Measurements from ENCODE around the gene ULK1.

Gene ULK1

DNA sequence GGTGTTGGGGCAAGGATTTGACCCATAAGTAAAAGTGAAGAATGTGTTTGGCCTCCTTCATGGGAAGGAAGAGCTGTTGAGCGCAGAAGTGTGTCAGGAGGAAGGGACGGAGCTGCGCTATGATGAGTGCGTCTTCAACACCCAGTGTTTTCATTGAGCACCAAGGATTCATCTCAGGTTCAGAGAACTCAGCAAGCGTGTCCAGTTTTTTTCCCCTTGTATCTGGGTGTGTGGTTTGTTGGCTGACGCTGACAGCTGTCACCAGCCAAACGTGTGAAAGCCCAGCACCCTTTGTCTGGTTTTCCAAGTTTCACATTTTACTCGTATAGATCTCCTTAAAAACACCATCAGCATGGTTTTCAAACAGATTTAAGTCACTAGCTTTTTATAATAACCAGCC is 67.6 kb downstream of the ULK1 start:
- DNase-seq = no peak

DNA sequence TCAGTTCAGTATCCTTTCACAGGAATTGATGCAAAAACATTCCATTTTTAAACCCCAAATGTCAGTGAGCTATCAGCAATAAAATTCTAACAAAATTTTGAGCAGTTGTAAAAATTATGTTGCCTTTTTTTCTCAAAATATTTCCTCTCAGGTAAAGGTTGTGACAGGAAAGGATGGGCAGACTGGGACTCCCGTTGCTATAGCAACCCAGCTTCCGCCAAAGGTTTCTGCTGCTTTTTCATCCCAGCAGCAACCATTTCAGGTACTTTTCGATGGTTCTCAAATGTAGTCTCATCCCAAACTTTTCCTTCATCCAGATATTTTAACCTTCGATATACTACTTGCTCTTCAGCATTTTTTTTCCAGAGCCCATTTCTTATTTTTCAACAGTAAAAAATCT is 69.0 kb downstream of the ULK1 start:
- no peak for DNase-seq

DNA sequence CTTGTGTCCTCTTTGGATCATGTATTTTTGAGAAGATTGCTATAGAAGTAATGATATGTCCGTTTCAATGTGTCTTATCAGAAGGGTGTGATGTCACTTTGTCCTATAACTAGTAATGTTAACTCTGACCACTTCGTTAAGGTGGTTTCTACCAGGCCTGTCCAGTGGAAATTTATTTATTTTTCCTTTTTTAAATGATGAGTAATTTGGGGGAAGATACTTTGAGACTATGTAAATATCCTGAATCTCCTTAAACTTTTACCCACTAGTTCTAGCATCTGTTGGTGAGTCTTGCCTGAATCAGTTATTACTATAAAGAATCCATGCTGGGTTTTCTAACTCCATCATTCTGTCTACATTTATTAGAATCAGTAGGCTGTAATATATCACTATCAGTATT is 70.7 kb downstream of the ULK1 start:
- no peak for DNase-seq

DNA sequence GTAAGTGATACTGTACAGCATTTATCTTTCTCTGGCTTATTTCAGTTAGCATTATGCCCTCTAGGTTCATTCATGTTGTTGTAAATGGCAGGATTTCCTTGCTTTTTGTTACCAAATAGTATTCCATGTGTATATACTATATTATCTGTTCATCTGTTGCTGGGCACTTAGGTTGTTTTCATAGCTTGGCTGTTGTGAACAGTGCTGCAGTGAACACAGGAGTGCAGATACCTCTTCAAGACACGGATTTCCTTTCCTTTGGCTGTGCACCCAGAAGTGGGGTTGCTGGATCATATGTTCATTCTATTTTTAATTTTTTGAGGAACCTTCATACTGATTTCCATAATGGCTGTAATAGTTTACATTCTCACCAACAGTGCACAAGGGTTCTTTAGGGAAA is 76.8 kb downstream of the ULK1 start:
- no peak for DNase-seq
